Endothelial cell of umbilical vein (primary cell): ENCODE measurements around the gene TMEM119.

Experiments used
- GATA2 ChIP-seq: IDR thresholded peaks from 2 replicates; pipeline ENCODE4 v1.7.0; 2011; ENCODE audit warnings: low read depth, mild to moderate bottlenecking, moderate library complexity, mixed read lengths, low read length; ENCODE audit not compliant: insufficient read length, insufficient read depth
- TF ChIP-seq, protein P1 (sequence below), 2 donors: IDR thresholded peaks; 1 replicate in 1 of 2; 2 replicates in 1 of 2; pipeline ENCODE4 v1.5.1; 2011; ENCODE audit warnings: low read length in 2 of 2, mild to moderate bottlenecking in 2 of 2, moderate library complexity in 2 of 2, control low read depth in 1 of 2, inconsistent platforms in 1 of 2, low read depth in 1 of 2; ENCODE audit not compliant: insufficient read depth in 1 of 2; ENCODE audit errors: extremely low read depth in 1 of 2

DNA sequence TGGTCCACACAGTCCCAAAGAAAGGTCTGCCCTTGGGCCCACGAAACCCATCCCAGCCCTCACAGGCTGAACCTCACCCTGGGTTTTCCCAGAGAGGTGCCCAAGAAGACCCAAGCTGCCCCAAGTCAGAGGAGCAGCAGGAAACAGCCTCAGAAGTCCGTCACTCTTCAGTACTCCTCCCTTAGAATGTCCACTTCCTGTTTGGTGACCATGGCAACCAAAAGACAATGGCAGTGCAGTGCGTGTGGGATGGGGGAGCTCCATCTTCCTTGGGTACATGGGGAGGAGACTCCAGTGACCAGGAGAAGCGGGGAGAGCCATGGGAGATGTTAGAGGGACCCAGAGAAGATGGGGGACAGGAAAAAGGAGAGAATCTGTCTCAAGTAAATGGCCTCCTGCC, 24.5 kb upstream of the TMEM119 start:
- TF ChIP-seq, protein P1, sequence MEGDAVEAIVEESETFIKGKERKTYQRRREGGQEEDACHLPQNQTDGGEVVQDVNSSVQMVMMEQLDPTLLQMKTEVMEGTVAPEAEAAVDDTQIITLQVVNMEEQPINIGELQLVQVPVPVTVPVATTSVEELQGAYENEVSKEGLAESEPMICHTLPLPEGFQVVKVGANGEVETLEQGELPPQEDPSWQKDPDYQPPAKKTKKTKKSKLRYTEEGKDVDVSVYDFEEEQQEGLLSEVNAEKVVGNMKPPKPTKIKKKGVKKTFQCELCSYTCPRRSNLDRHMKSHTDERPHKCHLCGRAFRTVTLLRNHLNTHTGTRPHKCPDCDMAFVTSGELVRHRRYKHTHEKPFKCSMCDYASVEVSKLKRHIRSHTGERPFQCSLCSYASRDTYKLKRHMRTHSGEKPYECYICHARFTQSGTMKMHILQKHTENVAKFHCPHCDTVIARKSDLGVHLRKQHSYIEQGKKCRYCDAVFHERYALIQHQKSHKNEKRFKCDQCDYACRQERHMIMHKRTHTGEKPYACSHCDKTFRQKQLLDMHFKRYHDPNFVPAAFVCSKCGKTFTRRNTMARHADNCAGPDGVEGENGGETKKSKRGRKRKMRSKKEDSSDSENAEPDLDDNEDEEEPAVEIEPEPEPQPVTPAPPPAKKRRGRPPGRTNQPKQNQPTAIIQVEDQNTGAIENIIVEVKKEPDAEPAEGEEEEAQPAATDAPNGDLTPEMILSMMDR (IDR thresholded peaks at IDR 0.05; ENCODE audit: extremely low read depth in 1 of 2, insufficient read depth in 1 of 2, low read depth in 1 of 2, low read length in 2 of 2): no peak
- TF ChIP-seq GATA2: no peak
